Measurements from ENCODE around the gene CER1. TPM values are rescaled to one million over a fixed set of nuclear protein-coding genes. Genes with fewer than 3 reads are reported as not detected.

Gene CER1
- polyA plus RNA-seq, 3 donors, result not detected

GRCh38 chr9:14748373-14748772, 25.8 kb upstream of the CER1 start:
- Histone ChIP-seq H3K27ac (ENCODE audit: low read depth in 1 of 2, low read length in 2 of 2) (no peak overlapping the region), H3K9ac (ENCODE audit: insufficient read depth, low read length, poor library complexity, severe bottlenecking) (no peak overlapping the region), H3K79me2 (ENCODE audit: insufficient read depth, low read length) (no peaks in the 10 kb centered on the region), H3K36me3 (replicated peaks in 1 of 2; ENCODE audit: control insufficient read depth in 1 of 2, insufficient read depth in 2 of 2, low read length in 2 of 2) (no peaks in the 10 kb centered on the region), H3K4me3 (replicated peaks in 1 of 3; ENCODE audit: low read depth in 2 of 3, low read length in 3 of 3) (no peak overlapping the region), H3K27me3 (ENCODE audit: control insufficient read depth in 2 of 2, insufficient read depth in 2 of 2, low read length in 2 of 2) (no peaks in the 10 kb centered on the region), H3K9me3 (replicated peaks in 1 of 2; ENCODE audit: control insufficient read depth in 1 of 2, insufficient read depth in 1 of 2, low read length in 2 of 2) (no peaks in the 10 kb centered on the region), H3K4me1 (ENCODE audit: control insufficient read depth in 1 of 2, insufficient read depth in 2 of 2, low read length in 2 of 2) (no peaks in the 10 kb centered on the region), H4K20me1 (ENCODE audit: insufficient read depth, low read length) (no peaks in the 10 kb centered on the region), H3K4me2 (replicated peaks; ENCODE audit: extremely low read depth, low read length, poor library complexity, severe bottlenecking) (no peak overlapping the region), H2AFZ (ENCODE audit: insufficient read depth, low read depth, low read length, poor library complexity, severe bottlenecking) (no peak overlapping the region)
- intact Hi-C loops (cut with micrococcal nuclease), result no loop called here
- TF ChIP-seq, protein P1, sequence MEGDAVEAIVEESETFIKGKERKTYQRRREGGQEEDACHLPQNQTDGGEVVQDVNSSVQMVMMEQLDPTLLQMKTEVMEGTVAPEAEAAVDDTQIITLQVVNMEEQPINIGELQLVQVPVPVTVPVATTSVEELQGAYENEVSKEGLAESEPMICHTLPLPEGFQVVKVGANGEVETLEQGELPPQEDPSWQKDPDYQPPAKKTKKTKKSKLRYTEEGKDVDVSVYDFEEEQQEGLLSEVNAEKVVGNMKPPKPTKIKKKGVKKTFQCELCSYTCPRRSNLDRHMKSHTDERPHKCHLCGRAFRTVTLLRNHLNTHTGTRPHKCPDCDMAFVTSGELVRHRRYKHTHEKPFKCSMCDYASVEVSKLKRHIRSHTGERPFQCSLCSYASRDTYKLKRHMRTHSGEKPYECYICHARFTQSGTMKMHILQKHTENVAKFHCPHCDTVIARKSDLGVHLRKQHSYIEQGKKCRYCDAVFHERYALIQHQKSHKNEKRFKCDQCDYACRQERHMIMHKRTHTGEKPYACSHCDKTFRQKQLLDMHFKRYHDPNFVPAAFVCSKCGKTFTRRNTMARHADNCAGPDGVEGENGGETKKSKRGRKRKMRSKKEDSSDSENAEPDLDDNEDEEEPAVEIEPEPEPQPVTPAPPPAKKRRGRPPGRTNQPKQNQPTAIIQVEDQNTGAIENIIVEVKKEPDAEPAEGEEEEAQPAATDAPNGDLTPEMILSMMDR (IDR thresholded peaks at IDR 0.05), result no peak
- 90% methylated on average over 2 of the region's 3 CpGs for WGBS (ENCODE audit: insufficient coverage)
- H3K27me3 Mint-ChIP-seq (ENCODE audit: low read depth in 3 of 3), result peaks cover 0 to 3% (median 0%) of the 10 kb centered on the region in 3 donors
- no peaks in the 10 kb centered on the region for H3K36me3 Mint-ChIP-seq
- H3K4me3 Mint-ChIP-seq, result no peak overlapping the region
- H3K4me1 Mint-ChIP-seq, result no peaks in the 10 kb centered on the region
- peaks cover 0 to 2% (median 0%) of the 10 kb centered on the region in 7 donors for H3K9me3 Mint-ChIP-seq
- no peak overlapping the region for H3K27ac Mint-ChIP-seq
- no peak for DNase-seq

GRCh38 chr9:14747111-14747510, 24.6 kb upstream of the CER1 start:
- Histone ChIP-seq H3K4me2 (replicated peaks; ENCODE audit: extremely low read depth, low read length, poor library complexity, severe bottlenecking) (no peak overlapping the region), H3K27me3 (ENCODE audit: control insufficient read depth in 2 of 2, insufficient read depth in 2 of 2, low read length in 2 of 2) (no peaks in the 10 kb centered on the region), H3K79me2 (ENCODE audit: insufficient read depth, low read length) (no peaks in the 10 kb centered on the region), H3K9me3 (replicated peaks in 1 of 2; ENCODE audit: control insufficient read depth in 1 of 2, insufficient read depth in 1 of 2, low read length in 2 of 2) (no peaks in the 10 kb centered on the region), H2AFZ (ENCODE audit: insufficient read depth, low read depth, low read length, poor library complexity, severe bottlenecking) (no peak overlapping the region), H3K36me3 (replicated peaks in 1 of 2; ENCODE audit: control insufficient read depth in 1 of 2, insufficient read depth in 2 of 2, low read length in 2 of 2) (no peaks in the 10 kb centered on the region), H3K9ac (ENCODE audit: insufficient read depth, low read length, poor library complexity, severe bottlenecking) (no peak overlapping the region), H3K4me3 (replicated peaks in 1 of 3; ENCODE audit: low read depth in 2 of 3, low read length in 3 of 3) (no peak overlapping the region), H3K4me1 (ENCODE audit: control insufficient read depth in 1 of 2, insufficient read depth in 2 of 2, low read length in 2 of 2) (no peaks in the 10 kb centered on the region), H4K20me1 (ENCODE audit: insufficient read depth, low read length) (no peaks in the 10 kb centered on the region), H3K27ac (ENCODE audit: low read depth in 1 of 2, low read length in 2 of 2) (no peak overlapping the region)
- no peak for DNase-seq
- Mint-ChIP-seq H3K9me3 (peaks cover 0 to 2% (median 0%) of the 10 kb centered on the region in 7 donors), H3K27me3 (ENCODE audit: low read depth in 3 of 3) (peaks cover 0 to 3% (median 2%) of the 10 kb centered on the region in 3 donors), H3K27ac (no peak overlapping the region), H3K4me3 (no peak overlapping the region), H3K36me3 (no peaks in the 10 kb centered on the region), H3K4me1 (no peaks in the 10 kb centered on the region)
- intact Hi-C loops (cut with micrococcal nuclease), result no loop called here
- TF ChIP-seq, protein P1 (IDR thresholded peaks at IDR 0.05), result no peak
